GM03348 (cell line): ENCODE data around the gene STUM.

Experiments used
- DNase-seq: peaks from one replicate; pipeline ENCODE4 v3.0.0; 2012; ENCODE audit warnings: low spot score

The STUM gene

GRCh38 chr1:226562989-226563388 lies 14.4 kb downstream of the STUM start:
- DNase-seq, result no peak

- DNase-seq, result no peak
Observed at GRCh38 chr1:226563666-226564065, 15.1 kb downstream of the STUM start.

GRCh38 chr1:226565476-226565875 lies 16.9 kb downstream of the STUM start:
- no peak for DNase-seq

- no peak for DNase-seq
Observed at GRCh38 chr1:226566234-226566633, 17.7 kb downstream of the STUM start.

- DNase-seq, result no peak
Observed at GRCh38 chr1:226566760-226567159, 18.2 kb downstream of the STUM start.

GRCh38 chr1:226568077-226568831 lies 19.7 kb downstream of the STUM start:
- peak; percentile 67 for DNase-seq

GRCh38 chr1:226568975-226569741 lies 20.6 kb downstream of the STUM start:
- DNase-seq, result no peak

GRCh38 chr1:226569879-226570547 lies 21.4 kb downstream of the STUM start:
- no peak for DNase-seq

GRCh38 chr1:226571893-226572292 lies 23.3 kb downstream of the STUM start:
- no peak for DNase-seq

GRCh38 chr1:226572325-226572726 lies 23.8 kb downstream of the STUM start:
- DNase-seq, result no peak

- no peak for DNase-seq
Observed at GRCh38 chr1:226574044-226574443, 25.5 kb downstream of the STUM start.

GRCh38 chr1:226574591-226575435 lies 26.2 kb downstream of the STUM start:
- no peak for DNase-seq

- DNase-seq, result no peak
Observed at GRCh38 chr1:226575436-226575720, 26.8 kb downstream of the STUM start.

- no peak for DNase-seq
Observed at GRCh38 chr1:226575739-226576378, 27.3 kb downstream of the STUM start.

- DNase-seq, result no peak
Observed at GRCh38 chr1:226576601-226577000, 28.0 kb downstream of the STUM start.

GRCh38 chr1:226577401-226578180 lies 29.0 kb downstream of the STUM start:
- DNase-seq, result no peak

GRCh38 chr1:226578946-226579578 lies 30.5 kb downstream of the STUM start:
- no peak for DNase-seq

GRCh38 chr1:226579781-226580323 lies 31.3 kb downstream of the STUM start:
- DNase-seq, result no peak

- no peak for DNase-seq
Observed at GRCh38 chr1:226580625-226581270, 32.2 kb downstream of the STUM start.
